ENCODE measurements around the gene MYO1D. TPM values are rescaled to one million over a fixed set of nuclear protein-coding genes. Genes with fewer than 3 reads are reported as not detected.
A peak's percentile ranks its signal among the peaks of the same experiment; 100 is the strongest.

Gene MYO1D
- total and polyA plus RNA-seq, 12 donors = 13.6 to 103 (median 59.8) TPM

DNA sequence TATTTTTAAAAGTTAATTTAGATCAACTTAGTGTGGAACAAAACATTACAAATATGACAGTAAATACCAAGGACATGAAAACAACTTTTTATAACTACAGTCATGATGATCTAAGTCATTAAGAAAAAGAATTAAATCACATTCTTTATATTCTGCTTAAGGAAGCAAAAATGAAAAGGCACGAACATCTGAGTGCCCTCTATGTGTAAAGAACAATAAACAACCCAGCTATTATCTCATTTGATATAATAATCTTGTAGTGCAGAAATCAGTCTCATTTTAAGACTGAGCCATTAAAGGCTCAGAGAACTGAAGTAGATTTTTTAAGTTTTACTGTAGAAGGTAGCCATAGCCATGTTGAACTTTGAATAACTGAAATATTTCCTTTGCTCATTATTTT, 13.4 kb downstream of the MYO1D start:
- Histone ChIP-seq H3K4me3 (no peak overlapping the region), H3K27ac (peak overlapping the region in 1 of 5 donors; percentile 42), H3K27me3 (no peaks in the 10 kb centered on the region), H3K9me3 (replicated peaks in 1 of 3) (no peaks in the 10 kb centered on the region), H3K36me3 (replicated peaks in 1 of 2) (no peaks in the 10 kb centered on the region), H3K4me1 (replicated peaks in 1 of 2) (peaks cover 12 to 20% of the 10 kb centered on the region in 2 donors)
- intact Hi-C loops (cut with DNase I) = loop anchor here in 1 of 2 donors (10.0 kb wide), 1 partner anchor 49 kb away; no protein-coding TSS in a partner anchor
- no peak for DNase-seq
- 23 to 32% (median 28%) methylated on average over 1 of the region's 1 CpG for WGBS, 4 donors
- TF ChIP-seq POLR2A (IDR thresholded peaks at IDR 0.05) = no peak
- TF ChIP-seq, protein P1, sequence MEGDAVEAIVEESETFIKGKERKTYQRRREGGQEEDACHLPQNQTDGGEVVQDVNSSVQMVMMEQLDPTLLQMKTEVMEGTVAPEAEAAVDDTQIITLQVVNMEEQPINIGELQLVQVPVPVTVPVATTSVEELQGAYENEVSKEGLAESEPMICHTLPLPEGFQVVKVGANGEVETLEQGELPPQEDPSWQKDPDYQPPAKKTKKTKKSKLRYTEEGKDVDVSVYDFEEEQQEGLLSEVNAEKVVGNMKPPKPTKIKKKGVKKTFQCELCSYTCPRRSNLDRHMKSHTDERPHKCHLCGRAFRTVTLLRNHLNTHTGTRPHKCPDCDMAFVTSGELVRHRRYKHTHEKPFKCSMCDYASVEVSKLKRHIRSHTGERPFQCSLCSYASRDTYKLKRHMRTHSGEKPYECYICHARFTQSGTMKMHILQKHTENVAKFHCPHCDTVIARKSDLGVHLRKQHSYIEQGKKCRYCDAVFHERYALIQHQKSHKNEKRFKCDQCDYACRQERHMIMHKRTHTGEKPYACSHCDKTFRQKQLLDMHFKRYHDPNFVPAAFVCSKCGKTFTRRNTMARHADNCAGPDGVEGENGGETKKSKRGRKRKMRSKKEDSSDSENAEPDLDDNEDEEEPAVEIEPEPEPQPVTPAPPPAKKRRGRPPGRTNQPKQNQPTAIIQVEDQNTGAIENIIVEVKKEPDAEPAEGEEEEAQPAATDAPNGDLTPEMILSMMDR (IDR thresholded peaks at IDR 0.05) = no peak

DNA sequence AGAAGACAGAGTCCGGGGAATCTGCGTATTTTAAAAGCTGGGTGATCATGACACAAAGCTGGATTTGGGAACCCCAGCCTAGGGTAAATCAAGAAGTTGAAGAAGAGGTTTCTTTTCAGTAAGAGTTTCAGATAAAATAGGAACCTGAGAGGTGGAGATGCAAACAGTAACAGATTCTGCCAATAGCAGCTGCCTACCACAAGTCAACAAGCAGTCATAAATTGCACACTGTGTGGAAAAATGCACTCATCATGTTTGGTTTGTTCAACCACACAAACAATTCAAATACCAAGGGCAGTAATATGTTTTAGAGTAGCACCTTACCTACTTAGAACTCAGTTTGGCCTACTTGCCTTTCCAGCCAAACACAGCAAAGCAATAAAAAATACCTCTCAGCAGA, 14.0 kb downstream of the MYO1D start:
- H3K4me1 ChIP-seq (replicated peaks in 1 of 2) = peaks cover 10 to 20% of the 10 kb centered on the region in 2 donors
- no peak overlapping the region for H3K4me3 ChIP-seq
- H3K9me3 ChIP-seq (replicated peaks in 1 of 3) = no peaks in the 10 kb centered on the region
- peak overlapping the region in 2 of 5 donors; percentile 20 to 42 for H3K27ac ChIP-seq
- no peaks in the 10 kb centered on the region for H3K27me3 ChIP-seq
- DNase-seq = no peak
- no peaks in the 10 kb centered on the region for H3K36me3 ChIP-seq (replicated peaks in 1 of 2)
- TF ChIP-seq, protein P1 (IDR thresholded peaks at IDR 0.05) = no peak
- no peak for TF ChIP-seq POLR2A (IDR thresholded peaks at IDR 0.05)
- 91 to 100% (median 97%) methylated on average over 2 of the region's 2 CpGs for WGBS, 4 donors
- intact Hi-C loops (cut with DNase I) = loop anchor here in 1 of 2 donors (10.0 kb wide), 1 partner anchor 48 kb away; no protein-coding TSS in a partner anchor

DNA sequence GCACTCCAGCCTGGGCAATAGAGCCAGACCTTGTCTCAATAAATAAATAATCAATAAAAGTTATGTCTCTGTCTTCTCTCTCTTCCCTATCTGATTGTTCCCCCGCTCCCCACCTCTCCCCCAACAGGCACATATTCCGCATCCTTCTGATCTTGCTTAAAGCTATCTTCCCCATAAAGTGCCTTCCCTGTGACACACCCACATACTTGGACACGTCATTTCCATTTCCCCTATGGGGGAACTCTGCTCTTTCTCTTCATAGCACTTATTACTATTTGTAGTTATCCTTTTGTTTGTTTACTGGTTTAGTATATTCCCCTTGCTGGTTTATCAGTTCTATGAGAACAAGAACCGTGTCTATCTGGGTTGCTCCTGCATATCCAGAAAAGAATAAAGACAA, 14.9 kb downstream of the MYO1D start:
- WGBS, 4 donors = 92 to 95% (median 94%) methylated on average over 4 of the region's 4 CpGs
- H3K4me3 ChIP-seq = no peak overlapping the region
- H3K9me3 ChIP-seq (replicated peaks in 1 of 3) = no peaks in the 10 kb centered on the region
- intact Hi-C loops (cut with DNase I) = loop anchor here in 1 of 2 donors (10.0 kb wide), 1 partner anchor 47 kb away; no protein-coding TSS in a partner anchor
- no peak overlapping the region for H3K27ac ChIP-seq
- H3K27me3 ChIP-seq = no peaks in the 10 kb centered on the region
- TF ChIP-seq, protein P1 (IDR thresholded peaks at IDR 0.05) = no peak
- TF ChIP-seq POLR2A (IDR thresholded peaks at IDR 0.05) = no peak
- peaks cover 10 to 20% of the 10 kb centered on the region in 2 donors for H3K4me1 ChIP-seq (replicated peaks in 1 of 2)
- H3K36me3 ChIP-seq (replicated peaks in 1 of 2) = no peaks in the 10 kb centered on the region
- DNase-seq = no peak

DNA sequence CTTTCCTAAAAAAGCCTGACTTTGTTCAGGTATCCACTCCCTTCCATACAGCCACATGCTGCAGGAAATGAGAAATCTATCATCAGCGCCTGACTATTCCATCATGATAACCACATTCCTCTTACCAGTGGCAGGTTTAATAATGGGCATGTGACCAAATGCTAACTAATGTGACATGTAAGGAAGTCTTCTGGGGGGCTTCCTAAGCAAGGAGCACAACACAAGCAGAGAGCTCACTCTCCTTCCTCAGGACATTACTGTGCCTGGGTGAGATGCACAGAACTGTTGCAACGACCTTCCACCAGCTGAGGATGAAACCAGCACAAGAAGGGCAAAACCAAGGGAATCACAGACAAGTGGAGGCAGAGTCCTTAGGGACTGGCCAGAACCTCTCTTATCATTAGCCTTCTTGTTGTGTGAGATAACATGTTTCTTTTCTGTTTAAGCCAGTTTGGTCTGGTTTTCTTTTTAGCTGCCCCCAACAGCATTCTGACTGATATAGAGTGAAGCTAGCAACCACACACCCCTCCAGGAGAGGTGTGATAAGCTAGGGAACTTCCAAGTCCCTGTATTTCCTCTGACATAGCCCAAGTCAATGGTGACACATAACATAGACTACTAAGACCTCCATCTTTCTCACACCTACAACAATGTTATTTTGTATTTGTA, 16.9 kb downstream of the MYO1D start:
- H3K27ac ChIP-seq = no peak overlapping the region
- H3K4me3 ChIP-seq = no peak overlapping the region
- no peaks in the 10 kb centered on the region for H3K27me3 ChIP-seq
- 61 to 89% (median 76%) methylated on average over 2 of the region's 2 CpGs for WGBS, 4 donors
- no peak for TF ChIP-seq POLR2A (IDR thresholded peaks at IDR 0.05)
- TF ChIP-seq, protein P1 (IDR thresholded peaks at IDR 0.05) = no peak
- H3K4me1 ChIP-seq (replicated peaks in 1 of 2) = peaks cover 10 to 20% of the 10 kb centered on the region in 2 donors
- H3K9me3 ChIP-seq (replicated peaks in 1 of 3) = no peaks in the 10 kb centered on the region
- DNase-seq = no peak
- no peaks in the 10 kb centered on the region for H3K36me3 ChIP-seq (replicated peaks in 1 of 2)
- intact Hi-C loops (cut with DNase I) = loop anchor here in 1 of 2 donors (10.0 kb wide), 1 partner anchor 45 kb away; no protein-coding TSS in a partner anchor

Data from adrenal gland (tissue), 12 donors.